Bronchial epithelial cell (primary cell): Measurements from ENCODE around the gene MOSMO. TPM values are rescaled to one million over a fixed set of nuclear protein-coding genes. Genes with fewer than 3 reads are reported as not detected.

Source experiments
- DNase-seq: peaks from one replicate; pipeline ENCODE4 v3.0.0-alpha.2; 2010; ENCODE audit warnings: low read depth
- FAIRE-seq: peaks from 2 replicates; lab custom pipeline; 2011; peaks lifted over from hg19 to GRCh38; lab: Jason Lieb, UNC
- H3K27me3 ChIP-seq: 2 replicates; pipeline ENCODE4 v1.5.1; 2011; ENCODE audit warnings: low read length; ENCODE audit not compliant: control insufficient read depth, insufficient read depth
- H3K36me3 ChIP-seq: 2 replicates; pipeline ENCODE4 v1.5.1; 2011; ENCODE audit warnings: low read length; ENCODE audit not compliant: control insufficient read depth, insufficient read depth
- H3K4me3 ChIP-seq: 2 replicates; pipeline ENCODE4 v1.5.1; 2011; ENCODE audit warnings: mild to moderate bottlenecking, low read depth, low read length, control low read depth
- CTCF ChIP-seq: IDR thresholded peaks from 2 replicates; pipeline ENCODE4 v1.5.1; 2011; ENCODE audit warnings: mild to moderate bottlenecking, moderate library complexity, low read length, control low read depth, inconsistent platforms; ENCODE audit not compliant: insufficient read depth, severe bottlenecking
- total RNA-seq: library from RNA; depleted of rRNA; stranded (reverse); fragments of >200 nt; gene quantifications from 2 replicates; pipeline ENCODE4 v1.2.1, GENCODE V29; 2014

Gene MOSMO
- total RNA-seq, 1 donor from 2014 or later: 17.6 TPM

- Histone ChIP-seq H3K27me3 (no peaks in the 10 kb centered on the region), H3K4me3 (no peak overlapping the region), H3K36me3 (peaks cover 4% of the 10 kb centered on the region)
- no peak for DNase-seq
- TF ChIP-seq CTCF: no peak
- FAIRE-seq: no peak
These were observed 78.5 kb downstream of the MOSMO start for GRCh38 chr16:22086440-22086839.

GRCh38 chr16:22088642-22089041 lies 80.7 kb downstream of the MOSMO start:
- TF ChIP-seq CTCF: no peak
- DNase-seq (no peak), FAIRE-seq (no peak)
- Histone ChIP-seq H3K27me3 (no peaks in the 10 kb centered on the region), H3K4me3 (no peak overlapping the region), H3K36me3 (peaks cover 4% of the 10 kb centered on the region)

GRCh38 chr16:22089910-22090309 lies 82.0 kb downstream of the MOSMO start:
- peaks cover 2% of the 10 kb centered on the region for H3K36me3 ChIP-seq
- FAIRE-seq (no peak), DNase-seq (no peak)
- no peaks in the 10 kb centered on the region for H3K27me3 ChIP-seq
- H3K4me3 ChIP-seq: no peak overlapping the region
- TF ChIP-seq CTCF: no peak

- TF ChIP-seq CTCF: no peak
- no peaks in the 10 kb centered on the region for H3K36me3 ChIP-seq
- FAIRE-seq: no peak
- H3K4me3 ChIP-seq: no peak overlapping the region
- no peaks in the 10 kb centered on the region for H3K27me3 ChIP-seq
- DNase-seq: no peak
These were observed 83.8 kb downstream of the MOSMO start for GRCh38 chr16:22091721-22092120.

- no peak for FAIRE-seq
- Histone ChIP-seq H3K4me3 (no peak within 1 kb of the TSS), H3K27me3 (no peaks in the 10 kb centered on the region), H3K36me3 (no peaks in the 10 kb centered on the region)
- DNase-seq: peak; percentile 17
- no peak for TF ChIP-seq CTCF
These were observed 84.4 kb downstream of the MOSMO start, which contains the start of gene VWA3A for GRCh38 chr16:22092143-22092933. Gene VWA3A (plus strand): TSS chr16:22092541. CDS start chr16:22092638, 97 bp downstream.
